OCI-LY1 (cell line): ENCODE measurements around the gene CERK.

Experiments used
- H2AFZ ChIP-seq: fragments of 200-600 bp; sonication (generic), shearing (Covaris generic); 2 replicates; pipeline ENCODE4 v1.6.0; 2014; ENCODE audit warnings: antibody characterized with exemption, mild to moderate bottlenecking, low read length
- H3F3A ChIP-seq: fragments of 200-600 bp; sonication (generic), shearing (Covaris generic); 2 replicates; pipeline ENCODE4 v1.6.0; 2014; ENCODE audit warnings: mild to moderate bottlenecking, antibody characterized with exemption, low read length, moderate library complexity; ENCODE audit not compliant: insufficient read depth
- H3K27ac ChIP-seq: fragments of 200-600 bp; sonication (generic); 2 replicates; pipeline ENCODE4 v1.5.1; 2014; ENCODE audit warnings: low read length, mixed run types, mild to moderate bottlenecking, low read depth; ENCODE audit not compliant: poor library complexity, severe bottlenecking
- H3K27me3 ChIP-seq: fragments of 200-600 bp; sonication (generic); 2 replicates; pipeline ENCODE4 v1.6.0; 2014; ENCODE audit warnings: antibody characterized with exemption, mild to moderate bottlenecking, low read length, moderate library complexity; ENCODE audit not compliant: insufficient read depth
- H3K36me3 ChIP-seq: fragments of 200-600 bp; sonication (generic); 2 replicates; pipeline ENCODE4 v1.6.1; 2014; ENCODE audit warnings: mild to moderate bottlenecking, antibody characterized with exemption, low read length, moderate library complexity, mixed read lengths; ENCODE audit not compliant: insufficient read depth
- H3K4me1 ChIP-seq: fragments of 200-600 bp; sonication (generic); 2 replicates; pipeline ENCODE4 v1.5.1; 2014; ENCODE audit warnings: mild to moderate bottlenecking, low read length, moderate library complexity; ENCODE audit not compliant: insufficient read depth, severe bottlenecking
- H3K4me2 ChIP-seq: fragments of 200-600 bp; sonication (generic), shearing (Covaris generic); 2 replicates; pipeline ENCODE4 v1.6.1; 2014; ENCODE audit warnings: low read length
- H3K4me3 ChIP-seq: fragments of 200-600 bp; sonication (generic); 2 replicates; pipeline ENCODE4 v1.5.1; 2014; ENCODE audit warnings: low read length, low read depth, mild to moderate bottlenecking, mixed read lengths; ENCODE audit not compliant: poor library complexity, severe bottlenecking
- H3K79me2 ChIP-seq: fragments of 200-600 bp; shearing (Covaris generic); 2 replicates; pipeline ENCODE4 v1.6.1; 2016; ENCODE audit warnings: mixed run types, low read length, mixed read lengths; ENCODE audit not compliant: insufficient read depth
- H3K9ac ChIP-seq: fragments of 200-600 bp; sonication (generic), shearing (Covaris generic); 2 replicates; pipeline ENCODE4 v1.6.1; 2014; ENCODE audit warnings: mild to moderate bottlenecking, low read length, mixed read lengths
- H3K9me2 ChIP-seq: fragments of 200-600 bp; sonication (generic), shearing (Covaris generic); 2 replicates; pipeline ENCODE4 v1.6.1; 2014; ENCODE audit warnings: low read depth, mild to moderate bottlenecking, low read length, mixed read lengths
- H3K9me3 ChIP-seq: fragments of 200-600 bp; shearing (Covaris generic); 2 replicates; pipeline ENCODE4 v1.6.1; 2014; ENCODE audit warnings: low read length, mixed read lengths
- H4K20me1 ChIP-seq: fragments of 200-600 bp; sonication (generic), shearing (Covaris generic); 2 replicates; pipeline ENCODE4 v1.6.0; 2016; ENCODE audit warnings: mild to moderate bottlenecking, low read length; ENCODE audit not compliant: insufficient read depth
- EZH2 ChIP-seq: fragments of 200-600 bp; sonication (generic), shearing (Covaris generic); IDR thresholded peaks from 2 replicates; pipeline ENCODE4 v1.8.0; 2017; ENCODE audit warnings: borderline replicate concordance, mixed run types, mild to moderate bottlenecking, antibody characterized with exemption, low read length, moderate library complexity, mixed read lengths
- TF ChIP-seq, protein P1 (sequence below): fragments of 200-600 bp; sonication (generic), shearing (Covaris generic); IDR thresholded peaks from 2 replicates; pipeline ENCODE4 v1.5.1; 2017; ENCODE audit warnings: mild to moderate bottlenecking, antibody characterized with exemption, low read length, moderate library complexity, mixed read lengths

The CERK gene

DNA sequence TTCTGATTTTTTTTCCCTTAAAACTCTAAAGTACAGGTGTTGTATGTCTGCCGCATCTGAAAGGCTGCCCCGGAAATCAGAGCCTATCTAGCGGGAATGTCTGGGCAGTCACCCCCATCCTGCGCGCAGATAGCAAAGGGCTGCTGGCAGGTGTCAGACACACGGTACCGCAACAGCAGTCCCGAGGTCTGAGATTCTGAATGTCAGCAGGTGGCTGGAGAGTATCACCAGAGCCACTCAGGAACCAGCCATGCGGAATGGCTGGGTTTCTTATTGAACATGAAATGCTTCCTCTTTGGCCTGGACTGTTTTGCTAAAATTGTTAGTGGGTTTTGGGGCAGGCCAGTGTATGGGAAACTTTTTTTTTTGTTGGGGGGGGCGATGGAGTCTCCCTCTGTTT is 53.3 kb downstream of the CERK start:
- no peak for TF ChIP-seq EZH2
- TF ChIP-seq, protein P1, sequence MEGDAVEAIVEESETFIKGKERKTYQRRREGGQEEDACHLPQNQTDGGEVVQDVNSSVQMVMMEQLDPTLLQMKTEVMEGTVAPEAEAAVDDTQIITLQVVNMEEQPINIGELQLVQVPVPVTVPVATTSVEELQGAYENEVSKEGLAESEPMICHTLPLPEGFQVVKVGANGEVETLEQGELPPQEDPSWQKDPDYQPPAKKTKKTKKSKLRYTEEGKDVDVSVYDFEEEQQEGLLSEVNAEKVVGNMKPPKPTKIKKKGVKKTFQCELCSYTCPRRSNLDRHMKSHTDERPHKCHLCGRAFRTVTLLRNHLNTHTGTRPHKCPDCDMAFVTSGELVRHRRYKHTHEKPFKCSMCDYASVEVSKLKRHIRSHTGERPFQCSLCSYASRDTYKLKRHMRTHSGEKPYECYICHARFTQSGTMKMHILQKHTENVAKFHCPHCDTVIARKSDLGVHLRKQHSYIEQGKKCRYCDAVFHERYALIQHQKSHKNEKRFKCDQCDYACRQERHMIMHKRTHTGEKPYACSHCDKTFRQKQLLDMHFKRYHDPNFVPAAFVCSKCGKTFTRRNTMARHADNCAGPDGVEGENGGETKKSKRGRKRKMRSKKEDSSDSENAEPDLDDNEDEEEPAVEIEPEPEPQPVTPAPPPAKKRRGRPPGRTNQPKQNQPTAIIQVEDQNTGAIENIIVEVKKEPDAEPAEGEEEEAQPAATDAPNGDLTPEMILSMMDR, result no peak
- Histone ChIP-seq H3K9ac (no peak overlapping the region; the same call in 1 of the 2 replicates), H3K27ac (peak overlapping the region; percentile 92)

GRCh38 chr22:46682011-46682731 is 55.9 kb downstream of the CERK start:
- H3K36me3 ChIP-seq, result peaks cover 19% of the 10 kb centered on the region
- no peaks in the 10 kb centered on the region for H3K79me2 ChIP-seq
- no peak overlapping the region for H2AFZ ChIP-seq
- no peaks in the 10 kb centered on the region for H3K9me2 ChIP-seq
- peaks cover 47% of the 10 kb centered on the region for H3K4me1 ChIP-seq
- no peaks in the 10 kb centered on the region for H3K9me3 ChIP-seq
- no peak for TF ChIP-seq EZH2
- TF ChIP-seq, protein P1, result no peak
- H3F3A ChIP-seq, result no peaks in the 10 kb centered on the region
- no peaks in the 10 kb centered on the region for H4K20me1 ChIP-seq
- no peaks in the 10 kb centered on the region for H3K27me3 ChIP-seq
- peak overlapping the region; percentile 92 for H3K27ac ChIP-seq
- no peak overlapping the region for H3K9ac ChIP-seq
- H3K4me2 ChIP-seq, result no peak overlapping the region
- H3K4me3 ChIP-seq, result no peak overlapping the region

More for the DNA sequence above, 53.3 kb downstream of the CERK start:
- Histone ChIP-seq H3K9me2 (no peaks in the 10 kb centered on the region), H3K4me2 (peak overlapping the region; percentile 21), H4K20me1 (no peaks in the 10 kb centered on the region), H3K27me3 (no peaks in the 10 kb centered on the region), H3K4me1 (peaks cover 47% of the 10 kb centered on the region), H3F3A (no peaks in the 10 kb centered on the region), H3K9me3 (no peaks in the 10 kb centered on the region), H3K79me2 (no peaks in the 10 kb centered on the region), H3K4me3 (no peak overlapping the region), H3K36me3 (peaks cover 41% of the 10 kb centered on the region), H2AFZ (no peak overlapping the region)

DNA sequence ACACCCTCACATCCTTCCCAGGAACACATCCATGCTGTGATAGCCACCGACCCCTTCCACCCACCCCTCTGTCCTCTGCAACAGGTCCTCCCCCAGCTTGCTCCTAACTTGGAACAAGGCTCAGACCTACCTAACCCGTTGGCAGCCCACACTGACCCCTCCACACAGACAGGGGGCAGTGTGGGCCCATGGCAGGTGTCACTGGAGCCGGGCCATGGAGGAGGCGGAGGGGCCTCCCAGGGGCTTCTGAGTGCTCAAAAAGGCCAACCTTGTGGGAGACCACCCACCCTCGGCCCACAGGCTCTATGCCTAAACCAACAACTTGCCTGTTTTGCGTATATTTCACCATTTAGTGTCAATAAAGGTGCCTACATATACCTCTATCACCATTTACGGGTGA is 57.0 kb downstream of the CERK start:
- no peaks in the 10 kb centered on the region for H4K20me1 ChIP-seq
- H3K4me1 ChIP-seq, result peaks cover 43% of the 10 kb centered on the region
- H3K9me3 ChIP-seq, result no peaks in the 10 kb centered on the region
- no peaks in the 10 kb centered on the region for H3K27me3 ChIP-seq
- peaks cover 9% of the 10 kb centered on the region; the same call in 1 of the 2 replicates for H3K36me3 ChIP-seq
- no peaks in the 10 kb centered on the region for H3F3A ChIP-seq
- H3K79me2 ChIP-seq, result no peaks in the 10 kb centered on the region
- peak overlapping the region; percentile 92 for H3K27ac ChIP-seq
- H3K9me2 ChIP-seq, result no peaks in the 10 kb centered on the region
- H3K4me3 ChIP-seq, result no peak overlapping the region
- TF ChIP-seq EZH2, result no peak
- TF ChIP-seq, protein P1, result peak; percentile 93
- no peak overlapping the region; the same call in 1 of the 2 replicates for H3K4me2 ChIP-seq
- no peak overlapping the region for H3K9ac ChIP-seq
- H2AFZ ChIP-seq, result no peak overlapping the region
